ENCODE results near the gene ACOXL. TPM values are rescaled to one million over a fixed set of nuclear protein-coding genes. Genes with fewer than 3 reads are reported as not detected.

ACOXL gene
- total RNA-seq, 4 donors from 2014 or later: 0.55 to 5.2 (median 1.1) TPM; not detected in 1

- no peak for DNase-seq
- Histone ChIP-seq H3K27ac (no peak overlapping the region), H3K36me3 (no peaks in the 10 kb centered on the region), H3K4me3 (no peak overlapping the region), H3K9me3 (no peaks in the 10 kb centered on the region), H3K27me3 (no peaks in the 10 kb centered on the region), H3K4me1 (no peaks in the 10 kb centered on the region)
- in situ Hi-C loops (cut with MboI; ENCODE audit: low pct_ligation_motif_present in 1 of 4, low pct_unique_long_range_greater_than_20kb in 1 of 4, low sequenced_read_pairs in 3 of 4): no loop called here
- 83 to 84% methylated on average over 2 of the region's 2 CpGs for WGBS, 2 donors (ENCODE audit: low coverage in 1 of 2)
- intact Hi-C loops (cut with DNase I; ENCODE audit: low total_unique reads): no loop called here
- TF ChIP-seq POLR2A (IDR thresholded peaks at IDR 0.05) (no peak), POLR2AphosphoS5 (IDR thresholded peaks at IDR 0.05) (no peak), EP300 (IDR thresholded peaks at IDR 0.05; ENCODE audit: low read depth) (no peak), CTCF (IDR thresholded peaks at IDR 0.05) (no peak)
Observed at GRCh38 chr2:110724820-110725219, 7.6 kb upstream of the ACOXL start.

- in situ Hi-C loops (cut with MboI; ENCODE audit: low pct_ligation_motif_present in 1 of 4, low pct_unique_long_range_greater_than_20kb in 1 of 4, low sequenced_read_pairs in 3 of 4) (no loop called here), intact Hi-C loops (cut with DNase I; ENCODE audit: low total_unique reads) (no loop called here)
- H3K27ac ChIP-seq: no peak overlapping the region
- H3K4me1 ChIP-seq: no peaks in the 10 kb centered on the region
- H3K9me3 ChIP-seq: no peaks in the 10 kb centered on the region
- no peaks in the 10 kb centered on the region for H3K27me3 ChIP-seq
- no peaks in the 10 kb centered on the region for H3K36me3 ChIP-seq
- 90% methylated on average over 9 of the region's 9 CpGs; no CpG with 5 or more reads in 1 of the 2 donors for WGBS, 2 donors (ENCODE audit: low coverage in 1 of 2)
- no peak for TF ChIP-seq POLR2AphosphoS5 (IDR thresholded peaks at IDR 0.05)
- TF ChIP-seq POLR2A (IDR thresholded peaks at IDR 0.05): no peak
- no peak for TF ChIP-seq CTCF (IDR thresholded peaks at IDR 0.05)
- TF ChIP-seq EP300 (IDR thresholded peaks at IDR 0.05; ENCODE audit: low read depth): no peak
- no peak overlapping the region for H3K4me3 ChIP-seq
- DNase-seq: no peak
Observed at GRCh38 chr2:110725370-110725769, 7.0 kb upstream of the ACOXL start.

GRCh38 chr2:110725859-110726258, 6.5 kb upstream of the ACOXL start:
- WGBS, 2 donors (ENCODE audit: low coverage in 1 of 2): 78% methylated on average over 3 of the region's 3 CpGs; no CpG with 5 or more reads in 1 of the 2 donors
- Histone ChIP-seq H3K27me3 (peaks cover 2% of the 10 kb centered on the region), H3K36me3 (no peaks in the 10 kb centered on the region), H3K4me1 (no peaks in the 10 kb centered on the region), H3K4me3 (no peak overlapping the region), H3K27ac (no peak overlapping the region), H3K9me3 (no peaks in the 10 kb centered on the region)
- in situ Hi-C loops (cut with MboI; ENCODE audit: low pct_ligation_motif_present in 1 of 4, low pct_unique_long_range_greater_than_20kb in 1 of 4, low sequenced_read_pairs in 3 of 4) (no loop called here), intact Hi-C loops (cut with DNase I; ENCODE audit: low total_unique reads) (no loop called here)
- TF ChIP-seq EP300 (IDR thresholded peaks at IDR 0.05; ENCODE audit: low read depth) (no peak), POLR2AphosphoS5 (IDR thresholded peaks at IDR 0.05) (no peak), CTCF (IDR thresholded peaks at IDR 0.05) (no peak), POLR2A (IDR thresholded peaks at IDR 0.05) (no peak)
- no peak for DNase-seq

GRCh38 chr2:110726285-110726684, 6.1 kb upstream of the ACOXL start:
- no peak for DNase-seq
- peaks cover 6% of the 10 kb centered on the region for H3K27me3 ChIP-seq
- H3K27ac ChIP-seq: no peak overlapping the region
- H3K36me3 ChIP-seq: no peaks in the 10 kb centered on the region
- WGBS, 2 donors (ENCODE audit: low coverage in 1 of 2): 84% methylated on average over 2 of the region's 2 CpGs; no CpG with 5 or more reads in 1 of the 2 donors
- no peak for TF ChIP-seq POLR2AphosphoS5 (IDR thresholded peaks at IDR 0.05)
- no peak for TF ChIP-seq CTCF (IDR thresholded peaks at IDR 0.05)
- TF ChIP-seq POLR2A (IDR thresholded peaks at IDR 0.05): no peak
- TF ChIP-seq EP300 (IDR thresholded peaks at IDR 0.05; ENCODE audit: low read depth): no peak
- in situ Hi-C loops (cut with MboI; ENCODE audit: low pct_ligation_motif_present in 1 of 4, low pct_unique_long_range_greater_than_20kb in 1 of 4, low sequenced_read_pairs in 3 of 4): no loop called here
- H3K4me1 ChIP-seq: no peaks in the 10 kb centered on the region
- intact Hi-C loops (cut with DNase I; ENCODE audit: low total_unique reads): no loop called here
- H3K4me3 ChIP-seq: no peak overlapping the region
- H3K9me3 ChIP-seq: no peaks in the 10 kb centered on the region

Data from transverse colon (tissue), 4 donors.